K562 (cell line): ENCODE data around the gene PLEK2. TPM values are rescaled to one million over a fixed set of nuclear protein-coding genes. Genes with fewer than 3 reads are reported as not detected.
A peak's percentile ranks its signal among the peaks of the same experiment; 100 is the strongest.

ENCODE experiments used
- CEBPB ChIP-seq: fragments of 450-650 bp; IDR thresholded peaks from 2 replicates; pipeline ENCODE4 v1.6.1; 2016; ENCODE audit warnings: missing genetic modification characterization, missing compliant biosample characterization
- CREM ChIP-seq: IDR thresholded peaks from 2 replicates; pipeline ENCODE4 v1.6.1; 2014; ENCODE audit warnings: antibody characterized with exemption, low read depth
- FOXK1 ChIP-seq: sonication (generic); formaldehyde crosslinking; IDR thresholded peaks from 2 replicates; pipeline ENCODE4 v1.8.0; 2022; ENCODE audit warnings: missing genetic modification reagents, mild to moderate bottlenecking, borderline replicate concordance
- JUND ChIP-seq, 2 experiments: IDR thresholded peaks; 2 replicates in 1 of 2; 3 replicates in 1 of 2; pipeline ENCODE4 v1.6.1; 2011; ENCODE audit warnings: borderline replicate concordance in 2 of 2, low read depth in 2 of 2, low read length in 2 of 2, improper control_type of control experiment in 1 of 2, missing biosample characterization in 1 of 2, missing genetic modification characterization in 1 of 2, missing genetic modification reagents in 1 of 2
- KDM1A ChIP-seq, 2 experiments: fragments of 450-650 bp; IDR thresholded peaks; 2 replicates each; pipeline ENCODE4 v1.6.1; 2016; ENCODE audit warnings: mild to moderate bottlenecking in 2 of 2
- MAFF ChIP-seq: IDR thresholded peaks from 2 replicates; pipeline ENCODE4 v1.6.1; 2012; ENCODE audit warnings: low read length, improper control_type of control experiment
- NRF1 ChIP-seq, 2 experiments: fragments of 450-650 bp; IDR thresholded peaks in 1 of 2; conservative IDR thresholded peaks in 1 of 2; 2 replicates each; pipeline ENCODE4 v1.6.1; 2014; ENCODE audit warnings: mild to moderate bottlenecking in 2 of 2
- STAT5A ChIP-seq: IDR thresholded peaks from 2 replicates; pipeline ENCODE4 v1.6.1; 2012; ENCODE audit warnings: low read length, inconsistent platforms, borderline replicate concordance
- TCF3 ChIP-seq: sonication (generic); formaldehyde crosslinking; IDR thresholded peaks from 2 replicates; pipeline ENCODE4 v1.4.0; 2020; ENCODE audit warnings: mild to moderate bottlenecking, missing genetic modification reagents
- TEAD4 ChIP-seq, 2 experiments: sonication (generic) in 1 of 2; formaldehyde crosslinking in 1 of 2; IDR thresholded peaks; 2 replicates each; pipeline versions ENCODE4 v1.6.1 to v1.8.0; 2012 to 2022; ENCODE audit warnings: borderline replicate concordance in 1 of 2, inconsistent platforms in 1 of 2, low read length in 1 of 2, mild to moderate bottlenecking in 1 of 2, missing genetic modification reagents in 1 of 2
- ZBTB7A ChIP-seq: IDR thresholded peaks from 2 replicates; pipeline ENCODE4 v1.6.1; 2011; ENCODE audit warnings: low read depth, mild to moderate bottlenecking, low read length, moderate library complexity, borderline replicate concordance; ENCODE audit not compliant: control insufficient read depth
- ZNF253 ChIP-seq: fragments of 250-450 bp; sonication (Bioruptor Pico); conservative IDR thresholded peaks from 2 replicates; pipeline ENCODE4 v1.6.1; 2021; ENCODE audit warnings: mild to moderate bottlenecking
- polyA plus RNA-seq, 8 experiments: library from polyadenylated mRNA; depleted of rRNA in 4 of 8; stranded (reverse) in 5 of 8; unstranded in 3 of 8; fragments of >200 nt; fragmentation: Nextera tagmentation in 2 of 8; fragmentation: Illumina TruSeq in 1 of 8; extraction: Ambion mirVana in 2 of 8; extraction: Trizol in 1 of 8; gene quantifications; 2 replicates each; pipeline versions ENCODE4 v1.2.1 to v1.2.3, GENCODE V29; 2011 to 2014; ENCODE audit warnings: inconsistent platforms in 1 of 8, missing spikeins in 1 of 8
- total RNA-seq, 7 experiments: library from RNA; depleted of rRNA in 6 of 7; stranded (reverse); fragments of >200 nt in 6 of 7; fragmentation: Illumina TruSeq in 2 of 7; extraction: Trizol in 2 of 7; gene quantifications; 2 replicates each; pipeline versions ENCODE4 v1.2.1 to v1.2.3, GENCODE V29; 2011 to 2021; ENCODE audit warnings: low replicate concordance in 1 of 7
- TF ChIP-seq, protein P1 (sequence below): fragments of 450-650 bp; IDR thresholded peaks from 2 replicates; pipeline ENCODE4 v1.6.1; 2016; ENCODE audit warnings: borderline replicate concordance
- TF ChIP-seq, protein P2 (sequence below), 2 experiments: fragments of 450-650 bp in 1 of 2; sonication (generic) in 1 of 2; formaldehyde crosslinking in 1 of 2; IDR thresholded peaks in 1 of 2; conservative IDR thresholded peaks in 1 of 2; 2 replicates each; pipeline versions ENCODE4 v1.6.1 to v1.8.1; 2016 to 2023; ENCODE audit warnings: mild to moderate bottlenecking in 2 of 2, moderate library complexity in 2 of 2, inconsistent platforms in 1 of 2, missing genetic modification reagents in 1 of 2
- TF ChIP-seq, protein P3 (sequence below): fragments of 200-800 bp; sonication (Bioruptor generic); IDR thresholded peaks from 2 replicates; pipeline ENCODE4 v1.6.1; 2017; ENCODE audit warnings: missing genetic modification characterization, missing compliant biosample characterization

PLEK2 gene
- total and polyA plus RNA-seq, 9 of the 15 experiments (the other 6 are each of a cell fraction or from before 2014, with no cell fraction given): not detected

DNA sequence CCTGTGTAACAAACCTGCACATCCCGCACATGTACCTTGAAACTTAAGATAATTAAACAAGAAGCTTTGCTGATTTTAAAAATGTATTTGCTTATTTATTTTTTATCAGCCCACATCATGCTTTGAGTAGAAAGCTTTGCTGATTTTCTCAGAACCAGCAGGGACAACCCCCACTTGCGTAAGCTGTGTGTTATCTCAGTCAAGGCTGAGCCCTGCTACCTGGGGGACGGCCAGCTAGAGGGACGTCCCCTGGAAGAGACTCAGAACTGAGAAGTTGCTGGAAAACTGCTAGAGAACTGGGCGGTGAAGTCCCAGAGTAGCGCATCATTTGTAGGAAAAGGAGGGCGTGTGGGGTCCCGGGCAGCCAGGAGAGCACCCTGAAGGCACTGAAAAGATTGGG lies 4.1 kb upstream of the PLEK2 start (continued):
- TF ChIP-seq, protein P1, sequence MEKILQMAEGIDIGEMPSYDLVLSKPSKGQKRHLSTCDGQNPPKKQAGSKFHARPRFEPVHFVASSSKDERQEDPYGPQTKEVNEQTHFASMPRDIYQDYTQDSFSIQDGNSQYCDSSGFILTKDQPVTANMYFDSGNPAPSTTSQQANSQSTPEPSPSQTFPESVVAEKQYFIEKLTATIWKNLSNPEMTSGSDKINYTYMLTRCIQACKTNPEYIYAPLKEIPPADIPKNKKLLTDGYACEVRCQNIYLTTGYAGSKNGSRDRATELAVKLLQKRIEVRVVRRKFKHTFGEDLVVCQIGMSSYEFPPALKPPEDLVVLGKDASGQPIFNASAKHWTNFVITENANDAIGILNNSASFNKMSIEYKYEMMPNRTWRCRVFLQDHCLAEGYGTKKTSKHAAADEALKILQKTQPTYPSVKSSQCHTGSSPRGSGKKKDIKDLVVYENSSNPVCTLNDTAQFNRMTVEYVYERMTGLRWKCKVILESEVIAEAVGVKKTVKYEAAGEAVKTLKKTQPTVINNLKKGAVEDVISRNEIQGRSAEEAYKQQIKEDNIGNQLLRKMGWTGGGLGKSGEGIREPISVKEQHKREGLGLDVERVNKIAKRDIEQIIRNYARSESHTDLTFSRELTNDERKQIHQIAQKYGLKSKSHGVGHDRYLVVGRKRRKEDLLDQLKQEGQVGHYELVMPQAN: no peak
- TF ChIP-seq CEBPB (tag) (peak; percentile 91), TCF3 (peak; percentile 27), FOXK1 (CRISPR knock-in tag) (no peak), CREM (peak; percentile 53; the same call in 1 of the 2 replicates), ZNF253 (CRISPR knock-in tag) (no peak), NRF1 (conservative IDR thresholded peaks at IDR 0.05 in 1 of 2, IDR thresholded peaks at IDR 0.05 in 1 of 2) (peak; percentile 59 to 60), KDM1A (IDR thresholded peaks at IDR 0.05) (peak; percentile 54 to 72), STAT5A (peak; percentile 62; the same call in 1 of the 2 replicates), JUND (IDR thresholded peaks at IDR 0.05; ENCODE audit: borderline replicate concordance, low read depth, low read length) (peak; percentile 71; the same call in 1 of the 2 replicates), JUND (tag; IDR thresholded peaks at IDR 0.05; ENCODE audit: borderline replicate concordance, low read depth, low read length) (no peak; the same call in 2 of the 3 replicates), ZBTB7A (peak; percentile 44; the same call in 1 of the 2 replicates), MAFF (no peak), TEAD4 (IDR thresholded peaks at IDR 0.05; ENCODE audit: low read length) (peak; percentile 45; the same call in 1 of the 2 replicates), TEAD4 (CRISPR knock-in tag; IDR thresholded peaks at IDR 0.05; ENCODE audit: borderline replicate concordance) (no peak)
- TF ChIP-seq, protein P2, sequence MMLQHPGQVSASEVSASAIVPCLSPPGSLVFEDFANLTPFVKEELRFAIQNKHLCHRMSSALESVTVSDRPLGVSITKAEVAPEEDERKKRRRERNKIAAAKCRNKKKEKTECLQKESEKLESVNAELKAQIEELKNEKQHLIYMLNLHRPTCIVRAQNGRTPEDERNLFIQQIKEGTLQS (IDR thresholded peaks at IDR 0.05): peak; percentile 35; the same call in 1 of the 2 replicates
- TF ChIP-seq, protein P2 (CRISPR knock-in tag; conservative IDR thresholded peaks at IDR 0.05): no peak
- TF ChIP-seq, protein P3, sequence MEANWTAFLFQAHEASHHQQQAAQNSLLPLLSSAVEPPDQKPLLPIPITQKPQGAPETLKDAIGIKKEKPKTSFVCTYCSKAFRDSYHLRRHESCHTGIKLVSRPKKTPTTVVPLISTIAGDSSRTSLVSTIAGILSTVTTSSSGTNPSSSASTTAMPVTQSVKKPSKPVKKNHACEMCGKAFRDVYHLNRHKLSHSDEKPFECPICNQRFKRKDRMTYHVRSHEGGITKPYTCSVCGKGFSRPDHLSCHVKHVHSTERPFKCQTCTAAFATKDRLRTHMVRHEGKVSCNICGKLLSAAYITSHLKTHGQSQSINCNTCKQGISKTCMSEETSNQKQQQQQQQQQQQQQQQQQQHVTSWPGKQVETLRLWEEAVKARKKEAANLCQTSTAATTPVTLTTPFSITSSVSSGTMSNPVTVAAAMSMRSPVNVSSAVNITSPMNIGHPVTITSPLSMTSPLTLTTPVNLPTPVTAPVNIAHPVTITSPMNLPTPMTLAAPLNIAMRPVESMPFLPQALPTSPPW (CRISPR knock-in tag): peak; percentile 34; the same call in 1 of the 2 replicates
